GM23338 (cell line): Measurements from ENCODE around the gene AGPS. TPM values are rescaled to one million over a fixed set of nuclear protein-coding genes. Genes with fewer than 3 reads are reported as not detected.
A peak's percentile ranks its signal among the peaks of the same experiment; 100 is the strongest.

Experiments
- ATAC-seq: fragments of 200-7000 bp; cut with Tn5 transposase; 3 replicates; pipeline ENCODE4 v1.9.1; 2020
- DNase-seq: peaks from one replicate; pipeline ENCODE4 v3.0.0-alpha.2; 2015; ENCODE audit warnings: low spot score
- H2AFZ ChIP-seq: fragments of 200-600 bp; sonication (generic); 2 replicates; pipeline ENCODE4 v1.8.0; 2016; ENCODE audit warnings: antibody characterized with exemption, mild to moderate bottlenecking, moderate library complexity
- H3F3A ChIP-seq: fragments of 200-600 bp; sonication (generic); replicated peaks from 2 replicates; pipeline ENCODE4 v1.8.0; 2017; ENCODE audit warnings: antibody characterized with exemption, mixed run types, low read depth
- H3K27ac ChIP-seq: fragments of 200-600 bp; sonication (generic); 2 replicates; pipeline ENCODE4 v1.6.1; 2016; ENCODE audit warnings: low read depth
- H3K27me3 ChIP-seq: fragments of 200-600 bp; sonication (generic); 2 replicates; pipeline ENCODE4 v1.8.0; 2016; ENCODE audit warnings: mild to moderate bottlenecking, mixed run types, moderate library complexity; ENCODE audit not compliant: insufficient read depth
- H3K36me3 ChIP-seq: fragments of 200-600 bp; sonication (generic); 2 replicates; pipeline ENCODE4 v1.8.0; 2016; ENCODE audit warnings: mild to moderate bottlenecking; ENCODE audit not compliant: insufficient read depth
- H3K4me1 ChIP-seq: fragments of 200-600 bp; sonication (generic); 2 replicates; pipeline ENCODE4 v1.8.0; 2016; ENCODE audit warnings: mild to moderate bottlenecking, moderate library complexity; ENCODE audit not compliant: insufficient read depth
- H3K4me2 ChIP-seq: fragments of 200-600 bp; sonication (generic); 2 replicates; pipeline ENCODE4 v1.7.1; 2017; ENCODE audit warnings: mixed run types
- H3K4me3 ChIP-seq: fragments of 200-600 bp; sonication (generic); 2 replicates; pipeline ENCODE4 v1.6.1; 2016; ENCODE audit warnings: mixed run types
- H3K79me2 ChIP-seq: fragments of 200-600 bp; sonication (generic); replicated peaks from 2 replicates; pipeline ENCODE4 v1.8.0; 2017; ENCODE audit warnings: mild to moderate bottlenecking; ENCODE audit not compliant: insufficient read depth
- H3K9me2 ChIP-seq: fragments of 200-600 bp; sonication (generic); 2 replicates; pipeline ENCODE4 v1.8.0; 2017; ENCODE audit not compliant: insufficient read depth
- H4K20me1 ChIP-seq: fragments of 200-600 bp; sonication (generic); replicated peaks from 2 replicates; pipeline ENCODE4 v1.8.0; 2017; ENCODE audit warnings: mild to moderate bottlenecking; ENCODE audit not compliant: insufficient read depth
- H3K27ac Mint-ChIP-seq: 2 replicates; pipeline ENCODE4 v1.8.0; 2020; ENCODE audit warnings: inconsistent platforms, mild to moderate bottlenecking, moderate library complexity, mixed read lengths
- H3K27me3 Mint-ChIP-seq: 3 replicates; pipeline ENCODE4 v1.8.0; 2022; ENCODE audit warnings: low read depth, mild to moderate bottlenecking, moderate library complexity, mixed read lengths, inconsistent platforms; ENCODE audit not compliant: insufficient read depth, poor library complexity
- H3K36me3 Mint-ChIP-seq: 3 replicates; pipeline ENCODE4 v1.8.0; 2021; ENCODE audit warnings: low read depth, mild to moderate bottlenecking, inconsistent platforms, moderate library complexity, mixed read lengths
- H3K4me1 Mint-ChIP-seq: 3 replicates; pipeline ENCODE4 v1.8.0; 2020; ENCODE audit warnings: mild to moderate bottlenecking, inconsistent platforms, mixed read lengths
- H3K4me3 Mint-ChIP-seq: 3 replicates; pipeline ENCODE4 v1.8.0; 2021; ENCODE audit warnings: moderate library complexity, mild to moderate bottlenecking, inconsistent platforms, mixed read lengths
- H3K9me3 Mint-ChIP-seq: 3 replicates; pipeline ENCODE4 v1.8.0; 2020; ENCODE audit warnings: moderate library complexity, mild to moderate bottlenecking, inconsistent platforms, mixed read lengths
- CREB1 ChIP-seq: fragments of 250-450 bp; sonication (Bioruptor Pico); IDR thresholded peaks from 2 replicates; pipeline ENCODE4 v1.5.0; 2020; ENCODE audit warnings: low read depth, mild to moderate bottlenecking, moderate library complexity
- CTCF ChIP-seq, 2 experiments: fragments of 200-600 bp in 1 of 2; sonication (generic) in 1 of 2; conservative IDR thresholded peaks; 2 replicates each; pipeline versions ENCODE4 v1.5.1 to v1.6.1; 2016 to 2017; ENCODE audit warnings: antibody characterized with exemption in 2 of 2, low read depth in 2 of 2, mild to moderate bottlenecking in 2 of 2, moderate library complexity in 1 of 2
- ETS1 ChIP-seq: IDR thresholded peaks from 2 replicates; pipeline ENCODE4 v1.6.1; 2016; ENCODE audit warnings: antibody characterized with exemption
- EZH2 ChIP-seq: fragments of 200-600 bp; sonication (generic); IDR thresholded peaks from one replicate; pipeline ENCODE4 v1.8.0; 2017; ENCODE audit warnings: antibody characterized with exemption, mild to moderate bottlenecking, low read depth; ENCODE audit not compliant: unreplicated experiment
- EZH2phosphoT487 ChIP-seq: fragments of 200-600 bp; sonication (generic); IDR thresholded peaks from one replicate; pipeline ENCODE4 v1.8.1; 2018; ENCODE audit warnings: antibody characterized with exemption; ENCODE audit not compliant: unreplicated experiment
- JUNB ChIP-seq: IDR thresholded peaks from one replicate; pipeline ENCODE4 v1.6.1; 2016; ENCODE audit warnings: antibody characterized with exemption; ENCODE audit not compliant: unreplicated experiment
- NANOG ChIP-seq: IDR thresholded peaks from 2 replicates; pipeline ENCODE4 v1.6.1; 2016; ENCODE audit warnings: antibody characterized with exemption, borderline replicate concordance
- POLR2AphosphoS5 ChIP-seq: IDR thresholded peaks from 2 replicates; pipeline ENCODE4 v1.6.1; 2016; ENCODE audit warnings: antibody characterized with exemption, low read depth
- REST ChIP-seq: IDR thresholded peaks from one replicate; pipeline ENCODE4 v1.6.1; 2018; ENCODE audit warnings: antibody characterized with exemption; ENCODE audit not compliant: unreplicated experiment
- STAT1 ChIP-seq: IDR thresholded peaks from one replicate; pipeline ENCODE4 v1.6.1; 2016; ENCODE audit warnings: antibody characterized with exemption; ENCODE audit not compliant: unreplicated experiment
- ZNF114 ChIP-seq: fragments of 250-450 bp; sonication (Bioruptor Pico); IDR thresholded peaks from 2 replicates; pipeline ENCODE4 v1.5.0; 2020; ENCODE audit warnings: mild to moderate bottlenecking, moderate library complexity
- ZNF331 ChIP-seq: fragments of 250-450 bp; sonication (Bioruptor Pico); IDR thresholded peaks from 2 replicates; pipeline ENCODE4 v1.5.0; 2020; ENCODE audit warnings: low read depth, mild to moderate bottlenecking, moderate library complexity
- ZNF462 ChIP-seq: fragments of 250-450 bp; sonication (Bioruptor Pico); IDR thresholded peaks from 2 replicates; pipeline ENCODE4 v1.5.0; 2020; ENCODE audit warnings: mild to moderate bottlenecking, moderate library complexity
- polyA plus RNA-seq: library from polyadenylated mRNA; unstranded; fragments of >200 nt; fragmentation: Nextera tagmentation; extraction: Ambion mirVana; gene quantifications from 2 replicates; pipeline ENCODE4 v1.2.1, GENCODE V29; 2016
- total RNA-seq: library from RNA; depleted of rRNA; stranded (reverse); fragments of >200 nt; shearing (Covaris generic); gene quantifications from 2 replicates; pipeline ENCODE4 v1.2.3, GENCODE V29; 2014

AGPS gene
- total and polyA plus RNA-seq, 2 experiments from 2014 or later, result 14.6 to 73.2 TPM

GRCh38 chr2:177532567-177532966 is 140.0 kb downstream of the AGPS start (continued):
- no peak for TF ChIP-seq REST
- no peak for TF ChIP-seq STAT1
- TF ChIP-seq CREB1 (CRISPR knock-in tag), result no peak
- no peak for TF ChIP-seq NANOG
- no peak for TF ChIP-seq CTCF (conservative IDR thresholded peaks at IDR 0.05; ENCODE audit: low read depth in 2 of 2)
- no peak for TF ChIP-seq ZNF331 (CRISPR knock-in tag)
- TF ChIP-seq EZH2, result no peak
- no peak for TF ChIP-seq EZH2phosphoT487
- TF ChIP-seq JUNB, result no peak
- no peak for TF ChIP-seq ZNF114 (CRISPR knock-in tag)
- TF ChIP-seq ETS1, result no peak
- no peak for TF ChIP-seq POLR2AphosphoS5

- peaks cover 36% of the 10 kb centered on the region for H3K4me1 Mint-ChIP-seq
- H3K36me3 ChIP-seq, result no peaks in the 10 kb centered on the region
- H3K27me3 Mint-ChIP-seq, result no peaks in the 10 kb centered on the region
- no peak overlapping the region for H2AFZ ChIP-seq
- no peaks in the 10 kb centered on the region for H3F3A ChIP-seq
- ATAC-seq (peak; percentile 79), DNase-seq (no peak)
- H3K79me2 ChIP-seq, result no peaks in the 10 kb centered on the region
- no peak overlapping the region for H3K27ac Mint-ChIP-seq
- no peaks in the 10 kb centered on the region for H3K9me2 ChIP-seq
- peaks cover 51% of the 10 kb centered on the region for H3K4me1 ChIP-seq
- no peak overlapping the region for H3K4me3 ChIP-seq
- no peak overlapping the region for H3K4me2 ChIP-seq
- H3K36me3 Mint-ChIP-seq, result no peaks in the 10 kb centered on the region
- no peak overlapping the region for H3K27ac ChIP-seq
- H3K27me3 ChIP-seq, result no peaks in the 10 kb centered on the region
- no peak overlapping the region for H3K4me3 Mint-ChIP-seq
- H4K20me1 ChIP-seq, result no peaks in the 10 kb centered on the region
- H3K9me3 Mint-ChIP-seq, result no peaks in the 10 kb centered on the region
- TF ChIP-seq NANOG, result no peak
- TF ChIP-seq JUNB, result no peak
- no peak for TF ChIP-seq ZNF462
These were observed 140.7 kb downstream of the AGPS start for GRCh38 chr2:177533253-177533652.
